ENCODE measurements around the gene SH3GL1. TPM values are rescaled to one million over a fixed set of nuclear protein-coding genes. Genes with fewer than 3 reads are reported as not detected.

SH3GL1 gene
- total RNA-seq, 1 donor from 2014 or later = 54.2 TPM

Other genes with a start within 250 kb of the SH3GL1 start
- gene CREB3L3, start 246.9 kb downstream of the SH3GL1 start, total RNA-seq = 0.13 TPM in 1 of 2 replicates, not detected in the other
- 42.6 and 46.4 TPM in 2 replicates for gene SIRT6, start 218.0 kb downstream of the SH3GL1 start, total RNA-seq
- 0.49 and 0.54 TPM in 2 replicates for gene ANKRD24, start 217.9 kb downstream of the SH3GL1 start, total RNA-seq
- gene EBI3, start 171.0 kb downstream of the SH3GL1 start, total RNA-seq = 43.3 and 49.7 TPM in 2 replicates
- 36.8 and 40.6 TPM in 2 replicates for gene YJU2, start 153.5 kb downstream of the SH3GL1 start, total RNA-seq
- not detected in 2 replicates for gene SHD, start 121.3 kb downstream of the SH3GL1 start, total RNA-seq
- gene TMIGD2, start 98.2 kb downstream of the SH3GL1 start, total RNA-seq = 11.0 and 13.2 TPM in 2 replicates
- gene FSD1, start 95.9 kb downstream of the SH3GL1 start, total RNA-seq = 39.1 and 46.5 TPM in 2 replicates
- gene STAP2, start 61.7 kb downstream of the SH3GL1 start, total RNA-seq = 12.9 and 15.0 TPM in 2 replicates
- gene MPND, start 57.0 kb downstream of the SH3GL1 start, total RNA-seq = 15.7 and 19.3 TPM in 2 replicates
- gene CHAF1A, start 2.1 kb upstream of the SH3GL1 start, total RNA-seq = 106 and 107 TPM in 2 replicates
- gene UBXN6, start 57.2 kb upstream of the SH3GL1 start, total RNA-seq = 49.5 and 51.0 TPM in 2 replicates
- 66.4 and 70.0 TPM in 2 replicates for gene HDGFL2, start 71.8 kb upstream of the SH3GL1 start, total RNA-seq
- not detected in 2 replicates for gene PLIN4, start 117.9 kb upstream of the SH3GL1 start, total RNA-seq
- not detected in 2 replicates for gene PLIN5, start 134.7 kb upstream of the SH3GL1 start, total RNA-seq
- gene LRG1, start 139.5 kb upstream of the SH3GL1 start, total RNA-seq = 0.27 and 0.39 TPM in 2 replicates
- gene SEMA6B, start 159.1 kb upstream of the SH3GL1 start, total RNA-seq = not detected in 2 replicates
- gene TNFAIP8L1, start 239.0 kb upstream of the SH3GL1 start, total RNA-seq = 13.2 and 13.7 TPM in 2 replicates